ENCODE results near the gene POR.

Gene POR

GRCh38 chr7:75969704-75970498 is 54.9 kb downstream of the POR start:
- no peak for TF ChIP-seq CTCF (IDR thresholded peaks at IDR 0.05; ENCODE audit: control extremely low read depth, extremely low read depth, low read depth, missing control alignments)
- ChIA-PET CTCF (no interaction called here), POLR2A (no interaction called here)
- DNase-seq (ENCODE audit: extremely low spot score): no peak

GRCh38 chr7:75971309-75971960 is 56.5 kb downstream of the POR start:
- DNase-seq (ENCODE audit: extremely low spot score): no peak
- TF ChIP-seq CTCF (IDR thresholded peaks at IDR 0.05; ENCODE audit: control extremely low read depth, extremely low read depth, low read depth, missing control alignments): no peak
- ChIA-PET POLR2A (interaction anchor here (1.0 kb wide), 1 partner anchor 56 kb away, joined by 3 read pairs; no protein-coding TSS in a partner anchor), CTCF (interaction anchor here (0.8 kb wide), 1 partner anchor 12 kb away, joined by 5 read pairs; no protein-coding TSS in a partner anchor)

GRCh38 chr7:75971961-75972763 is 57.2 kb downstream of the POR start:
- ChIA-PET CTCF (interaction anchor here (0.8 kb wide), 1 partner anchor 11 kb away, joined by 5 read pairs; no protein-coding TSS in a partner anchor), POLR2A (interaction anchor here (1.0 kb wide), 1 partner anchor 57 kb away, joined by 3 read pairs; no protein-coding TSS in a partner anchor)
- no peak for DNase-seq (ENCODE audit: extremely low spot score)
- no peak for TF ChIP-seq CTCF (IDR thresholded peaks at IDR 0.05; ENCODE audit: control extremely low read depth, extremely low read depth, low read depth, missing control alignments)

- no peak for TF ChIP-seq CTCF (IDR thresholded peaks at IDR 0.05; ENCODE audit: control extremely low read depth, extremely low read depth, low read depth, missing control alignments)
- DNase-seq (ENCODE audit: extremely low spot score): no peak
- POLR2A ChIA-PET: no interaction called here
- CTCF ChIA-PET: interaction anchor here (1.1 kb wide), 1 partner anchor 12 kb away, joined by 3 read pairs; no protein-coding TSS in a partner anchor
These were observed 62.8 kb downstream of the POR start for GRCh38 chr7:75977743-75978142.

- POLR2A ChIA-PET: no interaction called here
- CTCF ChIA-PET: no interaction called here
- TF ChIP-seq CTCF (IDR thresholded peaks at IDR 0.05; ENCODE audit: control extremely low read depth, extremely low read depth, low read depth, missing control alignments): no peak
- DNase-seq (ENCODE audit: extremely low spot score): no peak
These were observed 64.9 kb downstream of the POR start for GRCh38 chr7:75979759-75980429.

All from GM10248 (cell line).